GM21367 (cell line): ENCODE data around the gene HOXA13.

Experiments used
- ATAC-seq: cut with Tn5 transposase; IDR thresholded peaks from one replicate; pipeline ENCODE4 v1.9.1; 2021; ENCODE audit not compliant: unreplicated experiment

HOXA13 gene

GRCh38 chr7:27237735-27238334, 37.9 kb upstream of the HOXA13 start:
- no peak for ATAC-seq

- ATAC-seq = no peak
Measured at GRCh38 chr7:27235387-27236311, 35.8 kb upstream of the HOXA13 start.

- no peak for ATAC-seq
Measured at GRCh38 chr7:27229448-27229847, 29.6 kb upstream of the HOXA13 start.

GRCh38 chr7:27224983-27225934, 25.4 kb upstream of the HOXA13 start:
- ATAC-seq = no peak

GRCh38 chr7:27223941-27224575, 24.2 kb upstream of the HOXA13 start:
- ATAC-seq = no peak

GRCh38 chr7:27221201-27221797, 21.4 kb upstream of the HOXA13 start:
- no peak for ATAC-seq

- no peak for ATAC-seq
Measured at GRCh38 chr7:27220440-27220955, 20.6 kb upstream of the HOXA13 start.

- ATAC-seq = no peak
Measured at GRCh38 chr7:27219821-27220220, 19.9 kb upstream of the HOXA13 start.

- ATAC-seq = no peak
Measured at GRCh38 chr7:27217951-27218350, 18.1 kb upstream of the HOXA13 start.

GRCh38 chr7:27215356-27215755, 15.5 kb upstream of the HOXA13 start:
- no peak for ATAC-seq

GRCh38 chr7:27214239-27214950, 14.5 kb upstream of the HOXA13 start:
- ATAC-seq = no peak

GRCh38 chr7:27213433-27214238, 13.7 kb upstream of the HOXA13 start:
- ATAC-seq = no peak

GRCh38 chr7:27212497-27213432, 12.9 kb upstream of the HOXA13 start:
- no peak for ATAC-seq

GRCh38 chr7:27211764-27212204, 11.9 kb upstream of the HOXA13 start:
- no peak for ATAC-seq

GRCh38 chr7:27211084-27211446, 11.2 kb upstream of the HOXA13 start:
- no peak for ATAC-seq

- ATAC-seq = no peak
Measured at GRCh38 chr7:27210441-27211083, 10.7 kb upstream of the HOXA13 start.

- no peak for ATAC-seq
Measured at GRCh38 chr7:27209933-27210440, 10.1 kb upstream of the HOXA13 start.
